ENCODE measurements around the gene UBE3B. TPM values are rescaled to one million over a fixed set of nuclear protein-coding genes. Genes with fewer than 3 reads are reported as not detected.

Gene UBE3B
- total and polyA plus RNA-seq, 2 donors (not counting 1 experiment from before 2014, with no cell fraction given) = 27.2 to 52.1 TPM

GRCh38 chr12:109566424-109566823, 89.0 kb downstream of the UBE3B start:
- Mint-ChIP-seq H3K9me3 (ENCODE audit: insufficient read depth) (peaks cover 2% of the 10 kb centered on the region), H3K4me1 (no peaks in the 10 kb centered on the region), H3K27ac (no peak overlapping the region), H3K27me3 (no peaks in the 10 kb centered on the region), H3K4me3 (no peak overlapping the region)
- no peak overlapping the region for H3K27ac ChIP-seq (ENCODE audit: low read length in 2 of 2)
- H3K27me3 ChIP-seq (replicated peaks in 1 of 4; ENCODE audit: control extremely low read depth in 1 of 4, control insufficient read depth in 3 of 4, insufficient read depth in 4 of 4, low read length in 3 of 4) = no peaks in the 10 kb centered on the region
- no peaks in the 10 kb centered on the region for H3K4me1 ChIP-seq (ENCODE audit: control insufficient read depth in 2 of 2, insufficient read depth in 2 of 2, low read length in 2 of 2)
- WGBS (ENCODE audit: insufficient coverage) = 92% methylated on average over 8 of the region's 8 CpGs
- DNase-seq (no peak), ATAC-seq (ENCODE audit: low read depth) (no peak)
- H3K36me3 ChIP-seq (replicated peaks in 1 of 2; ENCODE audit: control extremely low read depth in 1 of 2, control insufficient read depth in 1 of 2, extremely low read depth in 1 of 2, insufficient read depth in 2 of 2, low read length in 1 of 2) = peaks cover 0 to 35% of the 10 kb centered on the region in 2 experiments
- CTCF ChIA-PET = no interaction called here
- intact Hi-C loops (cut with micrococcal nuclease) = no loop called here
- peaks cover 0 to 22% (median 0%) of the 10 kb centered on the region in 3 donors for H3K9me3 ChIP-seq (ENCODE audit: control extremely low read depth in 1 of 3, control insufficient read depth in 2 of 3, insufficient read depth in 1 of 3, low read length in 2 of 3)
- no peaks in the 10 kb centered on the region for H4K20me1 ChIP-seq (ENCODE audit: control insufficient read depth, insufficient read depth, low read length, poor library complexity, severe bottlenecking)
- H3K79me2 ChIP-seq (ENCODE audit: control insufficient read depth, insufficient read depth, low read length) = no peaks in the 10 kb centered on the region
- POLR2A ChIA-PET = no interaction called here
- no peak overlapping the region for H3K4me2 ChIP-seq (replicated peaks; ENCODE audit: low read depth, low read length, poor library complexity, severe bottlenecking)
- TF ChIP-seq EZH2 (IDR thresholded peaks at IDR 0.05; ENCODE audit: borderline replicate concordance, insufficient read depth, low read depth, low read length, poor library complexity, severe bottlenecking) = no peak
- no peak for TF ChIP-seq CTCF (IDR thresholded peaks at IDR 0.05)
- H3K9ac ChIP-seq (ENCODE audit: low read length) = no peak overlapping the region
- H2AFZ ChIP-seq (ENCODE audit: insufficient read depth, low read depth, low read length, poor library complexity, severe bottlenecking) = no peak overlapping the region
- no peak overlapping the region for H3K4me3 ChIP-seq (ENCODE audit: control extremely low read depth in 1 of 5, extremely low read depth in 1 of 5, insufficient read depth in 1 of 5, low read depth in 2 of 5, low read length in 4 of 5)

GRCh38 chr12:109567296-109567695, 89.9 kb downstream of the UBE3B start:
- Mint-ChIP-seq H3K4me3 (no peak overlapping the region), H3K27me3 (no peaks in the 10 kb centered on the region), H3K9me3 (ENCODE audit: insufficient read depth) (no peaks in the 10 kb centered on the region), H3K27ac (no peak overlapping the region), H3K4me1 (peaks cover 4% of the 10 kb centered on the region)
- H3K4me3 ChIP-seq (ENCODE audit: control extremely low read depth in 1 of 5, extremely low read depth in 1 of 5, insufficient read depth in 1 of 5, low read depth in 2 of 5, low read length in 4 of 5) = no peak overlapping the region
- intact Hi-C loops (cut with micrococcal nuclease) = no loop called here
- no peak overlapping the region for H3K4me2 ChIP-seq (replicated peaks; ENCODE audit: low read depth, low read length, poor library complexity, severe bottlenecking)
- no peak overlapping the region for H2AFZ ChIP-seq (ENCODE audit: insufficient read depth, low read depth, low read length, poor library complexity, severe bottlenecking)
- DNase-seq = no peak
- peaks cover 0 to 2% of the 10 kb centered on the region in 2 donors for H3K4me1 ChIP-seq (ENCODE audit: control insufficient read depth in 2 of 2, insufficient read depth in 2 of 2, low read length in 2 of 2)
- over 99% methylated on average over 10 of the region's 10 CpGs for WGBS (ENCODE audit: insufficient coverage)
- H3K9ac ChIP-seq (ENCODE audit: low read length) = no peak overlapping the region
- ATAC-seq (ENCODE audit: low read depth) = no peak
- no peak overlapping the region for H3K27ac ChIP-seq (ENCODE audit: low read length in 2 of 2)
- no peaks in the 10 kb centered on the region for H3K27me3 ChIP-seq (replicated peaks in 1 of 4; ENCODE audit: control extremely low read depth in 1 of 4, control insufficient read depth in 3 of 4, insufficient read depth in 4 of 4, low read length in 3 of 4)
- no peaks in the 10 kb centered on the region for H4K20me1 ChIP-seq (ENCODE audit: control insufficient read depth, insufficient read depth, low read length, poor library complexity, severe bottlenecking)
- ChIA-PET POLR2A (no interaction called here), CTCF (no interaction called here)
- peaks cover 0 to 13% (median 0%) of the 10 kb centered on the region in 3 donors for H3K9me3 ChIP-seq (ENCODE audit: control extremely low read depth in 1 of 3, control insufficient read depth in 2 of 3, insufficient read depth in 1 of 3, low read length in 2 of 3)
- H3K36me3 ChIP-seq (replicated peaks in 1 of 2; ENCODE audit: control extremely low read depth in 1 of 2, control insufficient read depth in 1 of 2, extremely low read depth in 1 of 2, insufficient read depth in 2 of 2, low read length in 1 of 2) = peaks cover 0 to 35% of the 10 kb centered on the region in 2 experiments
- TF ChIP-seq CTCF (IDR thresholded peaks at IDR 0.05) = no peak
- no peak for TF ChIP-seq EZH2 (IDR thresholded peaks at IDR 0.05; ENCODE audit: borderline replicate concordance, insufficient read depth, low read depth, low read length, poor library complexity, severe bottlenecking)
- no peaks in the 10 kb centered on the region for H3K79me2 ChIP-seq (ENCODE audit: control insufficient read depth, insufficient read depth, low read length)

All from B cell (primary cell).